ENCODE results near the gene AIPL1. TPM values are rescaled to one million over a fixed set of nuclear protein-coding genes. Genes with fewer than 3 reads are reported as not detected.

Gene AIPL1
- total RNA-seq, 3 donors from 2014 or later (not counting 1 experiment from before 2014, with no cell fraction given): not detected

DNA sequence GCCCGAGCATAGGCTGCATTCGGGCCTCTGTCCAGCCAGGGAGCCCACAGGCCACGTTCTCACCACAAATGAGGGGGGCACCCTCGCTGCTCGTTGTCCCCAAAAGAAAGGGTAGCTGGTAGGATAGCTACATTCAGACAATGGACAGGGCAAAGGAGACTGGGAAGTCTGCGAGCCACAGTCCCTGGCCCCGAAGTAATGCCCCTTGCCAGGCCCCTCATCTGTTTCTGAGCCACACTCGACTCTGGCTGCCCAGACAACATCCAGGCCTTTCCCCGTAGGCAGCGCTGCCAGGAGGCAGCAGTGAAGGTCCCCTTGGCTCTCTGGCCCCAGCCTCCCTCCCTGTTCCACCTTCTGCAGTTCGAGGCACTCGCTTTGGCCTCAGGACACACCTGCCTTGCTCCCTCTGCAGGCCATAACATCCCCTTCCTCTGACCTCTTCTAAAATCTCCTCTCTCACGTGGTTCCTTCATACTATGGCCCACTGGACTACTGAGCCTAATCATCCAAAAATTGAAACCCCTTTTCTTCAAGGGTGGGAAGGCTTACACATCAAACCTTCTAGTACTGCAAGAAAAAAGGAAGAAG is 12.2 kb downstream of the AIPL1 start:
- H3K9me3 ChIP-seq (ENCODE audit: control insufficient read depth, insufficient read depth, low read length): no peaks in the 10 kb centered on the region
- Mint-ChIP-seq H3K27ac (no peak overlapping the region), H3K4me1 (peaks cover 11 to 19% of the 10 kb centered on the region in 2 donors), H3K27me3 (ENCODE audit: low read depth in 2 of 2) (peaks cover 22 to 23% of the 10 kb centered on the region in 2 donors), H3K36me3 (no peaks in the 10 kb centered on the region), H3K4me3 (no peak overlapping the region), H3K9me3 (no peaks in the 10 kb centered on the region)
- intact Hi-C loops (cut with micrococcal nuclease): loop anchor here (1.0 kb wide), 2 partner anchors 830 to 835 kb away; no protein-coding TSS in a partner anchor
- 77% methylated on average over 13 of the region's 13 CpGs for WGBS (ENCODE audit: insufficient coverage)
- H3K36me3 ChIP-seq (ENCODE audit: control insufficient read depth, insufficient read depth, low read length): no peaks in the 10 kb centered on the region
- H3K4me3 ChIP-seq (ENCODE audit: low read length): no peak overlapping the region
- H3K27me3 ChIP-seq (ENCODE audit: control insufficient read depth, insufficient read depth, low read length): no peaks in the 10 kb centered on the region
- ATAC-seq (no peak), DNase-seq (no peak)
- H3K27ac ChIP-seq (ENCODE audit: low read length): no peak overlapping the region
- TF ChIP-seq, protein P1, sequence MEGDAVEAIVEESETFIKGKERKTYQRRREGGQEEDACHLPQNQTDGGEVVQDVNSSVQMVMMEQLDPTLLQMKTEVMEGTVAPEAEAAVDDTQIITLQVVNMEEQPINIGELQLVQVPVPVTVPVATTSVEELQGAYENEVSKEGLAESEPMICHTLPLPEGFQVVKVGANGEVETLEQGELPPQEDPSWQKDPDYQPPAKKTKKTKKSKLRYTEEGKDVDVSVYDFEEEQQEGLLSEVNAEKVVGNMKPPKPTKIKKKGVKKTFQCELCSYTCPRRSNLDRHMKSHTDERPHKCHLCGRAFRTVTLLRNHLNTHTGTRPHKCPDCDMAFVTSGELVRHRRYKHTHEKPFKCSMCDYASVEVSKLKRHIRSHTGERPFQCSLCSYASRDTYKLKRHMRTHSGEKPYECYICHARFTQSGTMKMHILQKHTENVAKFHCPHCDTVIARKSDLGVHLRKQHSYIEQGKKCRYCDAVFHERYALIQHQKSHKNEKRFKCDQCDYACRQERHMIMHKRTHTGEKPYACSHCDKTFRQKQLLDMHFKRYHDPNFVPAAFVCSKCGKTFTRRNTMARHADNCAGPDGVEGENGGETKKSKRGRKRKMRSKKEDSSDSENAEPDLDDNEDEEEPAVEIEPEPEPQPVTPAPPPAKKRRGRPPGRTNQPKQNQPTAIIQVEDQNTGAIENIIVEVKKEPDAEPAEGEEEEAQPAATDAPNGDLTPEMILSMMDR (IDR thresholded peaks at IDR 0.05): no peak
- H3K4me1 ChIP-seq (ENCODE audit: control insufficient read depth, insufficient read depth, low read length): peaks cover 21% of the 10 kb centered on the region

DNA sequence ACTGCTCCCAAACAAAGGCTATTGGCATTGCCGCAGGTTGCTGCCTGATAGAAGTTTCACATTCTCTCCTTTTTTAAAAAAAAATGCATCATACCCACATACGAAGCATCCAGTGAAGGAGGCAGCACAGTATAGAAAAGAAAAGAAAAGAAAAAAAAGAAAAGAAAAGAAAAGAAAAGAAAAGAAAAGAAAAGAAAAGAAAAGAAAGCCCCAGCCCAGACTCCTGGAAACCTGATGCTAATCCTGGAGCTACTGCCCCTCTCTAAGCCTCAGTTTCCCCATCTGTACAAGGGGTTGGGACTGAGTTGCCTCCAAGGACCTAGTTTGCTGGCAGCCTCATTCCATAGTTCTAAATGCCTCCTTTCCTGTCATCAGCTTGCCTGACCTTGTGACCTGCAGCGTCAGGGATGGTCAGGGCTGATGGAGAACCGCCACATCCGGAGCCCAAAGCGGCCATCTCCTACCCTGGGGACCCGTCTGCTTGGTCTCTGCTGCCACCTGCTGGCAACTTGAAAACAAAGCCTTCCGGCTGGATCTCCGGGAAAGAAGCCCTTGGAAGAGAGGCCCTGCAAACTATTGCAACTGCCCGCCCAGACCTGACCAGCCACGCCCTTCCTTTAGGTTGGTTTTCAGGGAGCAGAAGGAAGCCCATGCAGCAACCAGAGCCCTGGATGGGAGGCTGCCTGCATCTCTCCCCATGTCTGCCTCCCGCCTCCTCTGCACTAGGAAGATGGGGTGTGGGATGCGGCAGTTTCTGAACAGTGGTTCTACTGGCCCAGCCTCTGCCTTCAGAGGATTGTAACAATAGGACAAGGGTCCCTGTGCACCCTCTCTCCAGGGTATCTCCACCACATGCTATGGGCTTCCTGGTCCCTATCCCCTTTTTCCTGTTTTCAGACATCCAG is 13.0 kb downstream of the AIPL1 start:
- H3K27me3 ChIP-seq (ENCODE audit: control insufficient read depth, insufficient read depth, low read length): no peaks in the 10 kb centered on the region
- TF ChIP-seq, protein P1 (IDR thresholded peaks at IDR 0.05): peak; percentile 86
- no peaks in the 10 kb centered on the region for H3K36me3 Mint-ChIP-seq
- H3K9me3 ChIP-seq (ENCODE audit: control insufficient read depth, insufficient read depth, low read length): no peaks in the 10 kb centered on the region
- H3K27ac Mint-ChIP-seq: peak overlapping the region in 1 of 2 donors; percentile 21
- H3K9me3 Mint-ChIP-seq: no peaks in the 10 kb centered on the region
- H3K36me3 ChIP-seq (ENCODE audit: control insufficient read depth, insufficient read depth, low read length): no peaks in the 10 kb centered on the region
- peaks cover 15 to 22% of the 10 kb centered on the region in 2 donors for H3K27me3 Mint-ChIP-seq (ENCODE audit: low read depth in 2 of 2)
- H3K4me1 ChIP-seq (ENCODE audit: control insufficient read depth, insufficient read depth, low read length): peaks cover 13% of the 10 kb centered on the region
- no peak overlapping the region for H3K4me3 ChIP-seq (ENCODE audit: low read length)
- ATAC-seq (peak; percentile 73 to 92 (median 91)), DNase-seq (peak; percentile 68 to 82)
- H3K27ac ChIP-seq (ENCODE audit: low read length): no peak overlapping the region
- H3K4me1 Mint-ChIP-seq: peaks cover 3 to 11% of the 10 kb centered on the region in 2 donors
- no peak overlapping the region for H3K4me3 Mint-ChIP-seq
- 24% methylated on average over 12 of the region's 13 CpGs for WGBS (ENCODE audit: insufficient coverage)
- intact Hi-C loops (cut with micrococcal nuclease): loop anchor here (1.0 kb wide), 2 partner anchors 830 to 835 kb away; no protein-coding TSS in a partner anchor

DNA sequence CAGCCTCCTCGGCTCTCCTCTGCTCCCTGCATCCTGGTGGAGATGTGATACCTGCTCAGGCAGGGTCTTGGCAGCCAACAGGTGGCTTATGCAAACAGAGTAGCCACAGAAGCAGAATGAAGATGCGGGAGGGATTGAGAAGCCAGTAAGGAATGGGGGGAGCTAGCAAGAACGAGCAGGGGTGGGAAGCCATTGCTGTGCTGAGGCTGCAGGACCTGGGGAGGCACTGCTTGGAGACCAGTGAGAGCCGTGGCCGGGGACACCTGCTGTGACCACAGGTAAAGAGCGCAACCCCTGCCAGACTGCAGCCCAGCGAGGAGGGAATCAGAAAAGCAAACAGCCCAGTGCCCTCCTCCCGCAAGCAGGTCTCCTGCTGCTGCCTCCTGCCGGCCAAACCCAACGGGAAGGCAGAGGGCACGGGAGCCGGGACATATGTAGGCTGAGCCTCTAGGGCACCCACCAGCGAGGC is 14.7 kb downstream of the AIPL1 start:
- Mint-ChIP-seq H3K4me3 (no peak overlapping the region), H3K36me3 (no peaks in the 10 kb centered on the region), H3K4me1 (peaks cover 0 to 9% of the 10 kb centered on the region in 2 donors), H3K9me3 (no peaks in the 10 kb centered on the region), H3K27me3 (ENCODE audit: low read depth in 2 of 2) (peaks cover 14 to 22% of the 10 kb centered on the region in 2 donors), H3K27ac (no peak overlapping the region)
- TF ChIP-seq, protein P1 (IDR thresholded peaks at IDR 0.05): no peak
- intact Hi-C loops (cut with micrococcal nuclease): no loop called here
- no peaks in the 10 kb centered on the region for H3K27me3 ChIP-seq (ENCODE audit: control insufficient read depth, insufficient read depth, low read length)
- H3K4me3 ChIP-seq (ENCODE audit: low read length): no peak overlapping the region
- H3K27ac ChIP-seq (ENCODE audit: low read length): no peak overlapping the region
- no peak for ATAC-seq
- peaks cover 5% of the 10 kb centered on the region for H3K4me1 ChIP-seq (ENCODE audit: control insufficient read depth, insufficient read depth, low read length)
- peak in 1 of 2 donors; percentile 44 for DNase-seq
- WGBS (ENCODE audit: insufficient coverage): 30% methylated on average over 13 of the region's 13 CpGs
- H3K9me3 ChIP-seq (ENCODE audit: control insufficient read depth, insufficient read depth, low read length): no peaks in the 10 kb centered on the region
- no peaks in the 10 kb centered on the region for H3K36me3 ChIP-seq (ENCODE audit: control insufficient read depth, insufficient read depth, low read length)

Data from natural killer cell (primary cell).